ENCODE data around the gene UBAC2.

DNA sequence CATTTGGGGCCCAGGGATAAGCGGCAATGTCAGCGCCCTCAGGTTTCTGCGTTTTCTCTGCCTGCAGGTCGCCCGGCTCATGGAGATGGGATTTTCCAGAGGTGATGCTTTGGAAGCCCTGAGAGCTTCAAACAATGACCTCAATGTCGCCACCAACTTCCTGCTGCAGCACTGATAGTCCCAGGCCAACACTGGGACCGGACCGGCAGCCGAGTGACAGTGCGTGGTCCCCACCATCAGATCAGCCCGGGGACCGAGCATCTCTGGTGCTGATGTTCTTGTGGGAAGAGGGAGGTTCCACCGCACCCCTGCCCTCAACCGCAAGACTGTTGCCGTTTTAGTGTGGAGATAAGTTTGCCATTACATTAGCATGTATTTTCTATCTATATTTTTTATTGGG, 184.5 kb downstream of the UBAC2 start:
- TF ChIP-seq FOXA1 (IDR thresholded peaks at IDR 0.05) (no peak), BHLHE40 (IDR thresholded peaks at IDR 0.05; ENCODE audit: borderline replicate concordance) (no peak), HDGF (IDR thresholded peaks at IDR 0.05; ENCODE audit: borderline replicate concordance) (no peak), SUZ12 (IDR thresholded peaks at IDR 0.05) (no peak), TARDBP (IDR thresholded peaks at IDR 0.05) (no peak), SP1 (IDR thresholded peaks at IDR 0.05) (no peak)
